NCI-H2196 treated with DMSO at 0.1 percent for 48 hours (cell line): ENCODE measurements around the gene RPTOR.

Experiments used
- DNase-seq: peaks from one replicate; lab custom pipeline; 2025; ENCODE audit not compliant: unreplicated experiment; lab: John Stamatoyannopoulos, UW

RPTOR gene

GRCh38 chr17:80894726-80895125 is 350.1 kb downstream of the RPTOR start:
- DNase-seq = no peak

- DNase-seq = no peak
These were observed 350.7 kb downstream of the RPTOR start for GRCh38 chr17:80895366-80895765.

- DNase-seq = no peak
These were observed 354.1 kb downstream of the RPTOR start for GRCh38 chr17:80898716-80899115.

- DNase-seq = peak; percentile 81
These were observed 355.0 kb downstream of the RPTOR start for GRCh38 chr17:80899402-80900268.

- DNase-seq = peak; percentile 19
These were observed 356.7 kb downstream of the RPTOR start for GRCh38 chr17:80901319-80901718.

- no peak for DNase-seq
These were observed 357.7 kb downstream of the RPTOR start for GRCh38 chr17:80902197-80902962.

GRCh38 chr17:80902963-80903611 is 358.4 kb downstream of the RPTOR start:
- no peak for DNase-seq

- DNase-seq = no peak
These were observed 359.6 kb downstream of the RPTOR start for GRCh38 chr17:80904036-80904753.

GRCh38 chr17:80905586-80906230 is 361.1 kb downstream of the RPTOR start:
- no peak for DNase-seq

GRCh38 chr17:80906364-80907259 is 362.0 kb downstream of the RPTOR start:
- no peak for DNase-seq

- no peak for DNase-seq
These were observed 362.6 kb downstream of the RPTOR start for GRCh38 chr17:80907281-80907680.

- no peak for DNase-seq
These were observed 363.6 kb downstream of the RPTOR start for GRCh38 chr17:80908211-80908610.

GRCh38 chr17:80908776-80909175 is 364.1 kb downstream of the RPTOR start:
- peak; percentile 73 for DNase-seq

GRCh38 chr17:80909635-80910034 is 365.0 kb downstream of the RPTOR start:
- DNase-seq = no peak

GRCh38 chr17:80910043-80910442 is 365.4 kb downstream of the RPTOR start:
- no peak for DNase-seq

GRCh38 chr17:80912476-80912875 is 367.8 kb downstream of the RPTOR start:
- DNase-seq = no peak

GRCh38 chr17:80913928-80914821 is 369.5 kb downstream of the RPTOR start:
- no peak for DNase-seq

GRCh38 chr17:80916246-80916645 is 371.6 kb downstream of the RPTOR start:
- DNase-seq = no peak
